ENCODE data around the gene CMSS1. TPM values are rescaled to one million over a fixed set of nuclear protein-coding genes. Genes with fewer than 3 reads are reported as not detected.

Gene CMSS1
- total RNA-seq, 1 donor from 2014 or later = 9.7 TPM

Other genes with a start within 250 kb of the CMSS1 start
- gene COL8A1, start 179.3 kb upstream of the CMSS1 start, total RNA-seq = 0.75 TPM

All from left lobe of liver (tissue), 1 donor.